ENCODE data around the gene REEP3.

DNA sequence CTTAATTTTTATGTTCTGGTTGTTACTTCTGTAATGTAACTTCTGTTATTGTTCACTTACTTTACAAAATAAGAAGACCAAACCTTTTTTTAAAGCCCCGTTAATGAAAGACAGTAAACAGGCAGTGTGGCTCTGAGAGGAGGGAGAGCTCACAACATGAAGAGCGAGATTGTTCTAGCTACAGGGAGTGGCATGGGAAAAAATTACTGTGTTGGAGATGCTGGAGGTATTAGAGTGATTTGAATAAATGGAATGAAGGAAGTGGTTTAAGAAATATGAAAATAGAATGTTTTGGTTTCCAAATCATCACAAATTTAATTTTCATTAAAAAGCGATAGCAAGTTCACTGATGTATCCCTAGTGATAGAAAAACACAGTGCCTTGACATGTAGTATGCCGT, 31.8 kb downstream of the REEP3 start:
- TF ChIP-seq TAF1 (IDR thresholded peaks at IDR 0.05; ENCODE audit: borderline replicate concordance, insufficient read depth, low read length) (no peak), REST (IDR thresholded peaks at IDR 0.05; ENCODE audit: insufficient read depth in 1 of 2, low read depth in 2 of 2, low read length in 2 of 2) (no peak), SIN3A (IDR thresholded peaks at IDR 0.05; ENCODE audit: borderline replicate concordance, insufficient read depth, low read length) (no peak), POLR2AphosphoS5 (IDR thresholded peaks at IDR 0.05; ENCODE audit: low read depth, low read length) (no peak), FOXP2 (optimal IDR thresholded peaks at IDR 0.05; ENCODE audit: borderline replicate concordance, extremely low read depth, extremely low read length, insufficient read depth) (no peak)
